ENCODE results near the gene CASP3. TPM values are rescaled to one million over a fixed set of nuclear protein-coding genes. Genes with fewer than 3 reads are reported as not detected.
A peak's percentile ranks its signal among the peaks of the same experiment; 100 is the strongest.

Gene CASP3
- total and polyA plus RNA-seq, 9 of the 15 experiments (the other 6 are each of a cell fraction or from before 2014, with no cell fraction given), result 17.6 to 40.1 (median 31.8) TPM

DNA sequence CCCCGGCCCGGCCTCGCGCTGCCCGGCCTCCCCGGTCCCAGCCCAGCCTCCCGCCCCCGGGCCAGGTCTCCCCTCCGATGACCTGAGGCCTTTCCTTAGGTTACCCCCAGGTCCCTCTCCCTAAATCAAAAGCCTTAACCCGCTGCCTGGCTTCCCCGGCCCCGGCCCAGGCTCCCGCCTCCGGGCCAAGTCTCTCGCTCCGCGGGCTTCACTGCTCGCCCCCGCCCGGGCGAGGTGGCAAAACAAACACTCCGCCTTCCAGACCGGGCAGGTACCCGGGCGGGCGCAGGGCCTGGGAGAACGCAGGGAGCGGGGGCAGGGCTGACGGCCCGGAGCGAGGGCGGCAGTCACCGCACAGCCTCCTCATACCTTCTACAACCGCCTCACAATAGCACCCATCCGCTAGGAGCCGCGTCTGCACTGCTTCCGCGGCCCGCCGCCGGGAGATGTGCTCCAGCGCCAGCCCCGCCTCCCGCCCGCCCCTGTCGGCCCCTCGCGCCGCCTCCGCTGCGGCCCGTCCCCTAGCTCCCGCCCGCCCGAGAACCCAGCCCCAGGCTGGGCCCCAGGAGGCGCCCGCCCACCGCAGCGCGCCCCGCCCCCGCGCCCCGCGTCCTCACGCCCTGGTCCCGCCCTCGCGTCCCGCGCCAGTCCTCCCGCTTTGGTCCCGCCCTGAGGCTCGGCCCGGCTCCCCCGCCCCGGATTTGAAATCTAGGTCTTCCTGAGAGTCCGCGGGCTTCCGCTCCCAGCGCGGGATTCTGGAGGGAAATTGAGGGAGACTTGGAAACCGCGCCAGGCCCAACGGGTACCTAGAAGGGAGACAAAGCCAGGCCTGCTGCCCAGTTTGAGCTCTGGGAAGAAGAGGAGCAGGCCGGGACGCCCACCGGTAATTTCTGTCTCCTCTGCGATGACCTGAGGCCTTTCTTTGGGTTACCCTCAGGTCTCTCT is at the start of gene CASP3, which contains the start of gene PRIMPOL (continued):
- TF ChIP-seq GABPB1 (CRISPR knock-in tag; IDR thresholded peaks at IDR 0.05) (peak; percentile 64), TFAM (CRISPR knock-in tag; conservative IDR thresholded peaks at IDR 0.05) (no peak), EHMT2 (IDR thresholded peaks at IDR 0.05) (peak; percentile 48; the same call in 1 of the 2 replicates), ZC3H11A (IDR thresholded peaks at IDR 0.05; ENCODE audit: low read depth, low read length) (no peak), EP300 (IDR thresholded peaks at IDR 0.05; ENCODE audit: low read length) (no peak), XRCC5 (IDR thresholded peaks at IDR 0.05; ENCODE audit: low read depth, low read length) (no peak), ZNF77 (CRISPR knock-in tag; IDR thresholded peaks at IDR 0.05) (no peak), TGIF2 (CRISPR knock-in tag; IDR thresholded peaks at IDR 0.05) (0 out of 2 replicates have a peak, but pooled peaks have one; percentile 50), ZNF124 (CRISPR knock-in tag; IDR thresholded peaks at IDR 0.05) (no peak), ZFP30 (CRISPR knock-in tag; IDR thresholded peaks at IDR 0.05; ENCODE audit: borderline replicate concordance) (no peak), SREBF1 (IDR thresholded peaks at IDR 0.05; ENCODE audit: borderline replicate concordance, low read depth, low read length) (no peak), WHSC1 (IDR thresholded peaks at IDR 0.05; ENCODE audit: low read length) (no peak), EP400 (IDR thresholded peaks at IDR 0.05) (peak; percentile 68), NR1H2 (CRISPR knock-in tag; IDR thresholded peaks at IDR 0.05) (peak; percentile 49; the same call in 1 of the 2 replicates), NRF1 (conservative IDR thresholded peaks at IDR 0.05 in 1 of 2, IDR thresholded peaks at IDR 0.05 in 1 of 2) (peak; percentile 33 to 37; a peak in 2 of 4 replicates), CCNT2 (IDR thresholded peaks at IDR 0.05; ENCODE audit: borderline replicate concordance, extremely low read depth, insufficient read length, low read depth, low read length) (peak; percentile 35), ZNF445 (CRISPR knock-in tag; IDR thresholded peaks at IDR 0.05; ENCODE audit: low read depth) (no peak), BRCA1 (IDR thresholded peaks at IDR 0.05) (no peak), BRCA1 (CRISPR knock-in tag; IDR thresholded peaks at IDR 0.05) (no peak), ATF1 (CRISPR knock-in tag; IDR thresholded peaks at IDR 0.05) (no peak), ATF1 (tag; IDR thresholded peaks at IDR 0.05) (no peak; the same call in 1 of the 2 replicates)
- TF ChIP-seq, protein P1, sequence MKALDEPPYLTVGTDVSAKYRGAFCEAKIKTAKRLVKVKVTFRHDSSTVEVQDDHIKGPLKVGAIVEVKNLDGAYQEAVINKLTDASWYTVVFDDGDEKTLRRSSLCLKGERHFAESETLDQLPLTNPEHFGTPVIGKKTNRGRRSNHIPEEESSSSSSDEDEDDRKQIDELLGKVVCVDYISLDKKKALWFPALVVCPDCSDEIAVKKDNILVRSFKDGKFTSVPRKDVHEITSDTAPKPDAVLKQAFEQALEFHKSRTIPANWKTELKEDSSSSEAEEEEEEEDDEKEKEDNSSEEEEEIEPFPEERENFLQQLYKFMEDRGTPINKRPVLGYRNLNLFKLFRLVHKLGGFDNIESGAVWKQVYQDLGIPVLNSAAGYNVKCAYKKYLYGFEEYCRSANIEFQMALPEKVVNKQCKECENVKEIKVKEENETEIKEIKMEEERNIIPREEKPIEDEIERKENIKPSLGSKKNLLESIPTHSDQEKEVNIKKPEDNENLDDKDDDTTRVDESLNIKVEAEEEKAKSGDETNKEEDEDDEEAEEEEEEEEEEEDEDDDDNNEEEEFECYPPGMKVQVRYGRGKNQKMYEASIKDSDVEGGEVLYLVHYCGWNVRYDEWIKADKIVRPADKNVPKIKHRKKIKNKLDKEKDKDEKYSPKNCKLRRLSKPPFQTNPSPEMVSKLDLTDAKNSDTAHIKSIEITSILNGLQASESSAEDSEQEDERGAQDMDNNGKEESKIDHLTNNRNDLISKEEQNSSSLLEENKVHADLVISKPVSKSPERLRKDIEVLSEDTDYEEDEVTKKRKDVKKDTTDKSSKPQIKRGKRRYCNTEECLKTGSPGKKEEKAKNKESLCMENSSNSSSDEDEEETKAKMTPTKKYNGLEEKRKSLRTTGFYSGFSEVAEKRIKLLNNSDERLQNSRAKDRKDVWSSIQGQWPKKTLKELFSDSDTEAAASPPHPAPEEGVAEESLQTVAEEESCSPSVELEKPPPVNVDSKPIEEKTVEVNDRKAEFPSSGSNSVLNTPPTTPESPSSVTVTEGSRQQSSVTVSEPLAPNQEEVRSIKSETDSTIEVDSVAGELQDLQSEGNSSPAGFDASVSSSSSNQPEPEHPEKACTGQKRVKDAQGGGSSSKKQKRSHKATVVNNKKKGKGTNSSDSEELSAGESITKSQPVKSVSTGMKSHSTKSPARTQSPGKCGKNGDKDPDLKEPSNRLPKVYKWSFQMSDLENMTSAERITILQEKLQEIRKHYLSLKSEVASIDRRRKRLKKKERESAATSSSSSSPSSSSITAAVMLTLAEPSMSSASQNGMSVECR (CRISPR knock-in tag; IDR thresholded peaks at IDR 0.05), result no peak
- TF ChIP-seq, protein P2, sequence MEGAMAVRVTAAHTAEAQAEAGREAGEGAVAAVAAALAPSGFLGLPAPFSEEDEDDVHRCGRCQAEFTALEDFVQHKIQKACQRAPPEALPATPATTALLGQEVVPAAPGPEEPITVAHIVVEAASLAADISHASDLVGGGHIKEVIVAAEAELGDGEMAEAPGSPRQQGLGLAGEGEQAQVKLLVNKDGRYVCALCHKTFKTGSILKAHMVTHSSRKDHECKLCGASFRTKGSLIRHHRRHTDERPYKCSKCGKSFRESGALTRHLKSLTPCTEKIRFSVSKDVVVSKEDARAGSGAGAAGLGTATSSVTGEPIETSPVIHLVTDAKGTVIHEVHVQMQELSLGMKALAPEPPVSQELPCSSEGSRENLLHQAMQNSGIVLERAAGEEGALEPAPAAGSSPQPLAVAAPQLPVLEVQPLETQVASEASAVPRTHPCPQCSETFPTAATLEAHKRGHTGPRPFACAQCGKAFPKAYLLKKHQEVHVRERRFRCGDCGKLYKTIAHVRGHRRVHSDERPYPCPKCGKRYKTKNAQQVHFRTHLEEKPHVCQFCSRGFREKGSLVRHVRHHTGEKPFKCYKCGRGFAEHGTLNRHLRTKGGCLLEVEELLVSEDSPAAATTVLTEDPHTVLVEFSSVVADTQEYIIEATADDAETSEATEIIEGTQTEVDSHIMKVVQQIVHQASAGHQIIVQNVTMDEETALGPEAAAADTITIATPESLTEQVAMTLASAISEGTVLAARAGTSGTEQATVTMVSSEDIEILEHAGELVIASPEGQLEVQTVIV (CRISPR knock-in tag; IDR thresholded peaks at IDR 0.05; ENCODE audit: borderline replicate concordance), result no peak
